Measurements from ENCODE around the gene NOL6. TPM values are rescaled to one million over a fixed set of nuclear protein-coding genes. Genes with fewer than 3 reads are reported as not detected.

Gene NOL6
- total RNA-seq, 1 donor from 2014 or later, result 43.1 TPM

- Mint-ChIP-seq H3K4me1 (peaks cover 28% of the 10 kb centered on the region), H3K36me3 (ENCODE audit: low read depth) (peaks cover 10% of the 10 kb centered on the region), H3K9me3 (no peaks in the 10 kb centered on the region), H3K27ac (ENCODE audit: unreplicated experiment) (no peak overlapping the region), H3K4me3 (peak overlapping the region; percentile 78), H3K27me3 (ENCODE audit: low read depth) (no peaks in the 10 kb centered on the region)
- TF ChIP-seq CTCF (conservative IDR thresholded peaks at IDR 0.05), result no peak
- DNase-seq (ENCODE audit: low read depth, low spot score), result no peak
These were observed 1.4 kb downstream of the NOL6 start for GRCh38 chr9:33472171-33472880.

- peaks cover 10% of the 10 kb centered on the region for H3K36me3 Mint-ChIP-seq (ENCODE audit: low read depth)
- no peak overlapping the region for H3K27ac Mint-ChIP-seq (ENCODE audit: unreplicated experiment)
- H3K4me3 Mint-ChIP-seq, result peak overlapping the region; percentile 67
- no peaks in the 10 kb centered on the region for H3K27me3 Mint-ChIP-seq (ENCODE audit: low read depth)
- no peaks in the 10 kb centered on the region for H3K9me3 Mint-ChIP-seq
- TF ChIP-seq CTCF (conservative IDR thresholded peaks at IDR 0.05), result no peak
- no peak for DNase-seq (ENCODE audit: low read depth, low spot score)
- H3K4me1 Mint-ChIP-seq, result peaks cover 28% of the 10 kb centered on the region
These were observed 2.4 kb downstream of the NOL6 start for GRCh38 chr9:33471361-33471760.

- no peak for TF ChIP-seq CTCF (conservative IDR thresholded peaks at IDR 0.05)
- H3K27me3 Mint-ChIP-seq (ENCODE audit: low read depth), result no peaks in the 10 kb centered on the region
- H3K36me3 Mint-ChIP-seq (ENCODE audit: low read depth), result peaks cover 10% of the 10 kb centered on the region
- H3K27ac Mint-ChIP-seq (ENCODE audit: unreplicated experiment), result no peak overlapping the region
- DNase-seq (ENCODE audit: low read depth, low spot score), result no peak
- H3K9me3 Mint-ChIP-seq, result no peaks in the 10 kb centered on the region
- peak overlapping the region; percentile 41 for H3K4me3 Mint-ChIP-seq
- peaks cover 28% of the 10 kb centered on the region for H3K4me1 Mint-ChIP-seq
These were observed 3.8 kb downstream of the NOL6 start for GRCh38 chr9:33469891-33470290.

GRCh38 chr9:33468797-33469621, 4.7 kb downstream of the NOL6 start:
- no peak for TF ChIP-seq CTCF (conservative IDR thresholded peaks at IDR 0.05)
- Mint-ChIP-seq H3K36me3 (ENCODE audit: low read depth) (peaks cover 10% of the 10 kb centered on the region), H3K27ac (ENCODE audit: unreplicated experiment) (no peak overlapping the region), H3K4me1 (peaks cover 22% of the 10 kb centered on the region), H3K9me3 (no peaks in the 10 kb centered on the region), H3K4me3 (peak overlapping the region; percentile 41), H3K27me3 (ENCODE audit: low read depth) (no peaks in the 10 kb centered on the region)
- no peak for DNase-seq (ENCODE audit: low read depth, low spot score)

- Mint-ChIP-seq H3K36me3 (ENCODE audit: low read depth) (peaks cover 7% of the 10 kb centered on the region), H3K27me3 (ENCODE audit: low read depth) (no peaks in the 10 kb centered on the region), H3K9me3 (no peaks in the 10 kb centered on the region), H3K4me1 (peaks cover 17% of the 10 kb centered on the region), H3K27ac (ENCODE audit: unreplicated experiment) (peak overlapping the region; percentile 20), H3K4me3 (peak overlapping the region; percentile 42)
- TF ChIP-seq CTCF (conservative IDR thresholded peaks at IDR 0.05), result no peak
- DNase-seq (ENCODE audit: low read depth, low spot score), result no peak
These were observed 5.5 kb downstream of the NOL6 start for GRCh38 chr9:33468215-33468730.

All from neural crest cell (in vitro differentiated cells).